GM21515 (cell line): Measurements from ENCODE around the gene SNX24.
"Not testable (repeated sequence)": the region's sequence is repeated elsewhere in the genome, so short reads cannot be mapped to it uniquely, and the experiment has no call there.

ENCODE experiments used
- ATAC-seq: cut with Tn5 transposase; IDR thresholded peaks from one replicate; pipeline ENCODE4 v1.9.1; 2021; ENCODE audit not compliant: unreplicated experiment

Gene SNX24

GRCh38 chr5:122870219-122870856 is 24.9 kb downstream of the SNX24 start:
- no peak for ATAC-seq

- no peak for ATAC-seq
Observed at GRCh38 chr5:122871661-122872060, 26.2 kb downstream of the SNX24 start.

DNA sequence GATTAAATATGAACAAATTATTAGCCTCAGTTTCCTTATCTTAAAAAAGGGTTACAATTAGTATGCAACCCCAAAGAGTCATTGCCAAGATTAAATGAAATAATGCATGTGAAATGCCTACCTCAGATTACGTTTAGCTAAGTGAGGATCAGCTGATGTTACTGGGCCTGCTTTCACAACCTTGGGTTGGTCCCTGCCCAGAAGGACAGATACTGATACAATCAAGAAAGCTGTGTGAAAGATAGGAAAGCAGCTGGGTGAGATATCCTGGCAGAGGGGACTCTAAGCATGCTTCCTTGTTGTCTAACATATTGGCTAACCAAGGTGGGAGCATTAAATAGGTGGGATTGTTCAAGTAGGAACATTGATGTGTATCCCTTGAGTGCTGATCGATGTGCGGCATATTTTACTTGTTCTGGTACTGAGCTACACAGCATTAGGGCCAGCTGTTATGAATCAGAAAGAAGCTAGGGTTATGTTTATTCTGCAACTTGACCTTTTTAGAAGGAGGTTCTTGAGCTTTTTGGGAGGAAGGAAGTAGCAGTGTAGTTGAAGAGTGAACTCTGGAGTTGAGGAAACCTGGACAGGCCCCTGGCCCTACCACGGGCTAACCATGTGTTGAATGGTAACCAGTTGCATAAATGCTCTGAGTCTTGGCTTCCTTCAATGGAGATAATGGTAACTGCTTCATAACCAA is 28.9 kb downstream of the SNX24 start:
- ATAC-seq = no peak

DNA sequence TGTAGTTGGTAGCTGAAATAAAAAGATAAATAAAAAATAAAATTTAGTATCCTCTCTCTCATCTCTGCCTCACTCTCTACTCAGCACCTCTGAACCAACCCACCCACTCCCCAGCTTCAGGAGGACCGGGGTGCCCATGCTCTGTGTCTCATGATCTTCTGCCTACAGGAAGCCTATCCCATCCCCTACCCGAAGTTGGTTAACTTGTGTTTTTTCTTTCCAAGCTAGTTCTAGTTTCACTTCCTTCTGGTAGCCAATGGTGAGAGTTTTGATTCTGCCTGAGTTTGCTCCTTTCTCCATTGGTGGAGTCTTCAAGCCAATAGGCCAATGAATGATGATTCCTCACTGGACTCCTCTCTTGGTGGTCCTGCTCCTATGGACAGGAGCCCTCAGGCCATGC is 32.1 kb downstream of the SNX24 start:
- ATAC-seq = no peak

DNA sequence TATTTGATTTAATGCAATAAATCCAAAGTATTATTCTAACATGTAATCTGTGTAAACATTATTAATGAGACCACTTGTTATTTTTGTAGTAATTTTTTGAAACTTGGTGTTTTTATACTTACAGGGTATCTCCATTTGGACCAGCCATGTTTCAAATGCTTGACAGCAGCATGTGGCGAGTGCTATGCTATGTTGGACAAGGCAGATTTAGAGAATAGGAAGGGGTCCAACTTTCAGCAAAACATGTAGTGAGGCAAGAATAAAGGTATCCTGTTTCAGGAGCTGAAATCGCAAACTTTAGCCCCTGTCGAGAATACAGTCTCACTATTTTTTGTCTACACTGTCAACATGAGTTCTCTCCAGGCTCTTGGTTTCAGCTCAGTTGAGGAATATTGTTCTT is 33.7 kb downstream of the SNX24 start:
- ATAC-seq = no peak

GRCh38 chr5:122880170-122880689 is 34.8 kb downstream of the SNX24 start:
- ATAC-seq = no peak

DNA sequence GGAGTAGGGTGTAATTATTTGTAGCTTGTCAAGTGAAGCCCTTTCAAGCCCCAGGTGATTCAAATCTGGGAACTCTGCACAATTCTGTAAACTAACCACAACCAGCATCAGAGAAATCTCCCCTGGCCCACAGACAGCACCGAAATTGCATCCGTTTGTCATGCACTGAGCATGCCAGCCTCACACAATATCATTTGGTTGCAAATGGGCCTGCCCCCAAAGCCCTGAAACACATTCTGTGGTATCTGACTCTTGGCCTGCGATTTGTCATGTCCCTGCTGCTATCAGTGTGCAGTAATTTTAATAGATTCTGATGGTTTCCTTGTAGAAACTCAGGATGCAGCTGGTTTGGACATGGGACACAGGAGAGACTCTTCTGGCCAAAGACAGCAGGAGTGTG is 35.3 kb downstream of the SNX24 start:
- no peak for ATAC-seq

DNA sequence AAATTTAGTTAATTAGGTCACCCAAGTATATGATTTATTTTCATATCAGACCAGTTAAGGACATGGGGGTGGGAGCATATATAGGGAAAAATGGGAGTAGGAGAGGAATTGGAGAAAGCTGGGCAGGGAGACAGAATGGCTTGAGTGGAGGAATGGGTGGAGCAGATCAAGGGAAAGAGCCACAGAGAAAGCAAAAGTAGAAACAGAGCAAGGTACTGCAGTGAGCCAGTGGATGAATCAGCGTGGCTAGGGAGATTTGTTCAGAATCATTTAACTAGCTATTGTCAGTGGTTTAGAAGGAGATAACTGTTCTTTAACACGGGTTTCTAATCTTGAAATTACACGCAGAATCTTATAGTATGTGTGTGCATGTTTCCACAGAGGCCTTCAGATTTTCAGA is 37.4 kb downstream of the SNX24 start:
- no peak for ATAC-seq

- ATAC-seq = no peak
Observed at GRCh38 chr5:122885045-122885517, 39.7 kb downstream of the SNX24 start.

DNA sequence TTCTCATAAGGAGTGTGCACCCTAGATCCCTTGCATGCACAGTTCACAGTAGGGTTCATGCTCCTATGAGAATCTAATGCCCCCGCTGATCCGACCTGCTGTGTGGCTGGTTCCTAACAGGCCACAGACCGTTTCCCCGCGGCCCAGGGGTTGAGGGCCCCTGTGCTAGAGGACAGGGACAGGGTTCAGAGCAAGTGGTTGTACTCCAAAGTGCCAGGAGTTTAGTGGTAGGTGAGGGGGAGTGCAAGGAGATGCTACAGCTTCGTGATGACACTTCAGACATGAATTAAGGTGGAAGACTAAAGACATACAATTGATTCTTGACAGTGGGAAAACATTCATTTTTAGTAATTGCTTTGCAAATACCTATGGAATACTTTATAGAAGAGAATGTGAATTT is 40.5 kb downstream of the SNX24 start:
- ATAC-seq = no peak

GRCh38 chr5:122895141-122895540 is 49.7 kb downstream of the SNX24 start:
- ATAC-seq = no peak

DNA sequence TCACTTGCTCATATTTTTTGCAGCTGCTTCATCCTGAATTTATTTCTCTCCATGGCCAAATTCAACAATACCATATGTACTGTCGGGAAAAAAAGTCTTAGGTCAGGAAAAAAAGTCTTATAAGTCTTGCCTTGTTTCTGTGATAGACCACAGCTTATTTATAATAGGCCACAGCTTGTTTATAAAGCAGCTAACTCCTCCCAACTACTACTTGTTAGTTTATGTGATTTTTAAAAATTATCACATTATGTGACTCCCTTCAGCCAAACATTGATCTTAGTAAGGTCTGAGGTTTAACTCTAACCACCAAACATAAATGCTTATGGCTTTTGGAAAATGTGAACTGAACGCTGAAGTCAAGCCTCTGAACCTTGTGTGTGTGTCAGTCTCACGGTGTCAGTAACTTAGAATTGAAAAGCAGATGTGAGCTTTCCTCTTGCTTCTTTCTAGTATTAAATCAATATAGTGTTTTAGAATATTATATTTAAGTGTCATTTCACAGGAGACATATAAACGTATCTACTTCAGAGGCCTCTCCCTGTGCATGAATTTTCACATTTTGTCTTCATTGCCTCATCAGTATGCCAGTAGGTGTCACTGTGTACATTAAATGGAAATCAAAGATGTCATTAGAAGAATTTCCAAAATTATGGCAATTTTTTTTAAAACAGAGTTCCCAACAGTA is 51.3 kb downstream of the SNX24 start:
- ATAC-seq = no peak

DNA sequence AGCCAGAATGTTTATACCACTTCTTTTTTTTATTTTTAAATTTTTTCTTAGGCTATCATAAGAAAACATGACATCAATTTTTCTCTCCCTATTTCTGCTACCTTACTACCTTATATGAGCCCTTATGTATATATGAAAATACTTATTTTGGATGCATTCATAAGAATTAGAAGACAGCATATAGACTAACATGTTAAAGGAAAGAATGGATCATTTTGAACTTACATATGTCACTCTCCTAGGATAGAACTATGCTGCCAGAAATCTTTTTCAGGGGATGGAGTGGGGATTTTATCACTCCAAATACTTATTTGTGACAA is 51.8 kb downstream of the SNX24 start:
- no peak for ATAC-seq

- ATAC-seq = no peak
Observed at GRCh38 chr5:122901346-122901745, 55.9 kb downstream of the SNX24 start.

DNA sequence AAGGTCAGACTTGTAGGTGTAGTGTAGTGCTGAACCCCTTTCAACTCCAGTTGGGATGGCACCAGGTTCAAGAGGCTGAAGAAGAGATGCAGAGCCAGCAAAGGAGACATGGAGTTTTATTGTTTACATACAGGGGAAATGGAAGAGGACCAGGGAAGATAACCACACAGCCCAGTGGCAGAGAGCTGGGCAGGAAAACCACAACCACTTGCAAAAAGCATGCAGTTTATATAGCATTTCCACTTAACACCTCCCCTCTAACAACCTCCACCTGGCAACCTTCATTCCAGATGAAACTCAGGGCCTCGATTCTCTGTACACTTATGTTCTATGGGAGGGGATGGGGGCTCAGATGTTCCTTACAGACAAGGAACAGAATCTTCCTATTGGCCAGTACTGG is 56.9 kb downstream of the SNX24 start:
- ATAC-seq = no peak

DNA sequence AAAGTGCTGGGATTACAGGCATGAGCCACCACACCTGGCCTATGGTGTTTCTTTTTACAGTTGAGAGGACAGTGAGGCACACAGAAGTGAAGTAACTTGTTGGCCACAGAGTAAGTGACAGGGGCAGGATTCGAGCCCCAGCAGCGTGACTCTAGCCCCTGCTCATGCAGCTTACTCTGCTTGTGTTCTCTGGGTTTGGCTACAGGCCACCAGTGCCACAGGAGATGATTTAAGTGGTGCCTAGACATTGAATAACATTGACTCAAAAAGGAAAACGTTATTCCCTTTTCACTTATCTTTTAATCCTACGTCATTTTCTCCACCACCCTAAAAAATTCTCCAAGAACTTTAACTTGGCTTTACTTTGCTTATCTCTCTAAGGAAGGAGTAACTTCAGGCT is 61.4 kb downstream of the SNX24 start:
- no peak for ATAC-seq

DNA sequence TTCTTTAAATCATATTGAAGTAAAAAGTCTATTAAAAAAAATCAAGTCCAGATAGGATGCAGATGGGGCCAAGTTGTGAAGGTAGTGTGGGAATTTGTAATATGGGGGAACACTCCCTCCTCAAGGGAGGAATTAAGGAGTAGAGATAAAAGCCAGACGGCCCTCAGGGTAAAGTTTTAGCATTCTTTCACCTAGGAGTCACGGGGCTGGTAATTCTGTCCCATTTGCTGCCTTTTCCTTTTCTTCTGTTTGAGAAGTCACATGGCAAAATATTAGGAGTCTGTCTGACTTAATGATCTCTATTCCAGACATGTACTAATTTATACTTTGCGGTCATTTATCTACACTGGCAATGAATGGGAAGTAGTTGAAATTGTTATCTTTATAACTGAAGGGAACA is 61.9 kb downstream of the SNX24 start:
- ATAC-seq = no peak

GRCh38 chr5:122908108-122908507 is 62.7 kb downstream of the SNX24 start:
- no peak for ATAC-seq

GRCh38 chr5:122908662-122909061 is 63.2 kb downstream of the SNX24 start:
- no peak for ATAC-seq

GRCh38 chr5:122909470-122910100 is 64.2 kb downstream of the SNX24 start:
- no peak for ATAC-seq

DNA sequence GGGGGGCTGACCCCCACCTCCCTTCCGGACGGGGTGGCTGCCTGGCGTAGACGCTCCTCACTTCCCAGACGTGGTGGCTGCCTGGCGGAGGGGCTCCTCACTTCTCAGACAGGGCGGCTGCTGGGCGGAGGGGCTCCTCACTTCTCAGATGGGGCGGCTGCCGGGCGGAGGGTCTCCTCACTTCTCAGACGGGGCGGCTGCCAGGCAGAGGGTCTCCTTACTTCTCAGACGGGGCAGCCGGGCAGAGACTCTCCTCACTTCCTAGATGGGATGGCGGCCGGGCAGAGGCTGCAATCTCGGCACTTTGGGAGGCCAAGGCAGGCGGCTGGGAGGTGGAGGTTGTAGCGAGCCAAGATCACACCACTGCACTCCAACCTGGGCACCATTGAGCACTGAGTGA is 68.0 kb downstream of the SNX24 start:
- ATAC-seq = not testable (repeated sequence)
